GM12878 (cell line): Measurements from ENCODE around the gene C6orf52. TPM values are rescaled to one million over a fixed set of nuclear protein-coding genes. Genes with fewer than 3 reads are reported as not detected.
A peak's percentile ranks its signal among the peaks of the same experiment; 100 is the strongest.
"Not testable (repeated sequence)": the region's sequence is repeated elsewhere in the genome, so short reads cannot be mapped to it uniquely, and the experiment has no call there.

Experiments
- ATAC-seq: fragments of 200-7000 bp; cut with Tn5 transposase; 3 replicates; pipeline ENCODE4 v1.9.1; 2020; ENCODE audit warnings: mild to moderate bottlenecking, moderate library complexity
- BruUV-seq: library from RNA; stranded (reverse); fragments of 400-500 nt; replicated peaks from 2 replicates; lab custom pipeline; 2021; lab: Mats Ljungman, UMichigan
- CTCF ChIA-PET: fragments of 300-600 bp; sonication (Branson Sonifier 250); formaldehyde crosslinking; extraction: SDS; loops from one replicate; lab custom pipeline; 2021; ENCODE audit warnings: inconsistent platforms; lab: Yijun Ruan, JAX
- POLR2A ChIA-PET: fragments of 350-600 bp; formaldehyde crosslinking; extraction: SDS; loops from one replicate; lab custom pipeline; 2021; ENCODE audit warnings: inconsistent platforms; lab: Charles Lee
- RAD21 ChIA-PET: fragments of 300-600 bp; sonication (Branson Sonifier 250); formaldehyde crosslinking; loops from one replicate; lab custom pipeline; 2023; ENCODE audit warnings: antibody characterized with exemption; ENCODE audit not compliant: unreplicated experiment; lab: Charles Lee
- SMC1A ChIA-PET: fragments of 300-600 bp; sonication (Branson Sonifier 250); formaldehyde crosslinking; loops from one replicate; lab custom pipeline; 2023; ENCODE audit not compliant: unreplicated experiment, uncharacterized antibody; lab: Charles Lee
- DNase-seq: peaks from one replicate; pipeline ENCODE4 v3.0.0-alpha.2; 2011; ENCODE audit warnings: low read depth, low spot score
- FAIRE-seq: peaks from 3 replicates; lab custom pipeline; 2011; peaks lifted over from hg19 to GRCh38; lab: Jason Lieb, UNC
- H2AFZ ChIP-seq: 2 replicates; pipeline ENCODE4 v1.6.0; 2011; ENCODE audit warnings: low read depth, low read length, control low read depth; ENCODE audit not compliant: control insufficient read depth
- H3K27ac ChIP-seq: 2 replicates; pipeline ENCODE4 v1.5.1; 2011; ENCODE audit warnings: control low read depth; ENCODE audit not compliant: control insufficient read depth, insufficient read depth
- H3K27me3 ChIP-seq, 2 experiments: replicated peaks in 1 of 2; 2 replicates each; pipeline versions ENCODE4 v1.6.0 to v1.6.1; 2011; ENCODE audit warnings: low read length in 1 of 2; ENCODE audit not compliant: control insufficient read depth in 2 of 2, insufficient read depth in 2 of 2
- H3K36me3 ChIP-seq, 2 experiments: 2 replicates each; pipeline ENCODE4 v1.5.1; 2011; ENCODE audit warnings: low read length in 1 of 2; ENCODE audit not compliant: control insufficient read depth in 2 of 2, insufficient read depth in 2 of 2
- H3K4me1 ChIP-seq: 2 replicates; pipeline ENCODE4 v1.6.1; 2011; ENCODE audit warnings: mild to moderate bottlenecking, low read length, moderate library complexity, mixed read lengths; ENCODE audit not compliant: control insufficient read depth, insufficient read depth
- H3K4me2 ChIP-seq: 2 replicates; pipeline ENCODE4 v1.6.0; 2011; ENCODE audit warnings: control low read depth; ENCODE audit not compliant: control insufficient read depth, insufficient read depth
- H3K4me3 ChIP-seq: fragments of 200-600 bp; sonication (generic); 2 replicates; pipeline ENCODE4 v1.5.1; 2016
- H3K79me2 ChIP-seq: 2 replicates; pipeline ENCODE4 v1.6.0; 2011; ENCODE audit warnings: low read length; ENCODE audit not compliant: control insufficient read depth, insufficient read depth
- H3K9ac ChIP-seq: 2 replicates; pipeline ENCODE4 v1.8.0; 2011; ENCODE audit warnings: low read length, control low read depth, mixed read lengths; ENCODE audit not compliant: control insufficient read depth, insufficient read depth
- H3K9me3 ChIP-seq: replicated peaks from 3 replicates; pipeline ENCODE4 v1.5.1; 2011; ENCODE audit warnings: mild to moderate bottlenecking, low read length; ENCODE audit not compliant: control insufficient read depth, insufficient read depth
- H4K20me1 ChIP-seq: 2 replicates; pipeline ENCODE4 v1.6.0; 2011; ENCODE audit not compliant: control insufficient read depth, insufficient read depth
- NFYB ChIP-seq: IDR thresholded peaks from 2 replicates; pipeline ENCODE4 v1.6.1; 2011; ENCODE audit warnings: low read depth, mild to moderate bottlenecking, low read length, improper control_type of control experiment, moderate library complexity; ENCODE audit not compliant: insufficient read depth
- PAX5 ChIP-seq: IDR thresholded peaks from 2 replicates; pipeline ENCODE4 v1.6.1; 2011; ENCODE audit warnings: low read depth, low read length, borderline replicate concordance
- RELA ChIP-seq: fragments of 450-650 bp; IDR thresholded peaks from 2 replicates; pipeline ENCODE4 v1.8.0; 2014; ENCODE audit warnings: borderline replicate concordance; ENCODE audit not compliant: partially characterized antibody
- STAT3 ChIP-seq: IDR thresholded peaks from 2 replicates; pipeline ENCODE4 v1.6.1; 2011; ENCODE audit warnings: low read depth, low read length, improper control_type of control experiment
- TBL1XR1 ChIP-seq: IDR thresholded peaks from 2 replicates; pipeline ENCODE4 v1.6.1; 2012; ENCODE audit warnings: low read depth, low read length, improper control_type of control experiment
- WGBS: methylation state at CpG from one replicate; pipeline ENCODE4 v1.1.6; 2016; ENCODE audit warnings: low lambda C conversion rate; ENCODE audit not compliant: insufficient replicate concordance, insufficient coverage; ENCODE audit errors: missing lambda C conversion rate; 5-methylcytosine and 5-hydroxymethylcytosine counted together
- in situ Hi-C: fragments of 300-500 bp; cut with MboI; formaldehyde crosslinking; loops from 9 replicates; pipeline ENCODE4 v1.14.3; 2018; ENCODE audit warnings: mixed read lengths
- intact Hi-C: fragments of 100-400 bp; cut with micrococcal nuclease; formaldehyde crosslinking; loops from one replicate; pipeline ENCODE4 v1.14.2; 2022; ENCODE audit not compliant: unreplicated experiment
- polyA plus RNA-seq, 11 experiments: library from polyadenylated mRNA; depleted of rRNA in 4 of 11; unstranded in 6 of 11; stranded (reverse) in 5 of 11; fragments of >200 nt; fragmentation: Nextera tagmentation in 4 of 11; fragmentation: Illumina TruSeq in 1 of 11; extraction: Ambion mirVana in 4 of 11; extraction: Trizol in 1 of 11; gene quantifications; 1 replicate in 1 of 11; 2 replicates in 10 of 11; pipeline versions ENCODE4 v1.2.1 to v1.2.3, GENCODE V29; 2011 to 2016; ENCODE audit warnings: inconsistent platforms in 2 of 11, missing spikeins in 2 of 11, low read depth in 1 of 11
- total RNA-seq, 4 experiments: library from RNA; depleted of rRNA in 3 of 4; stranded (reverse); fragments of >200 nt in 3 of 4; fragmentation: Illumina TruSeq in 1 of 4; extraction: Trizol in 1 of 4; gene quantifications; 2 replicates each; pipeline versions ENCODE4 v1.2.1 to v1.2.3, GENCODE V29; 2013 to 2021
- TF ChIP-seq, protein P1 (sequence below): fragments of 450-650 bp; IDR thresholded peaks from 2 replicates; pipeline ENCODE4 v1.6.1; 2017; ENCODE audit warnings: mild to moderate bottlenecking
- TF ChIP-seq, protein P2 (sequence below): IDR thresholded peaks from 2 replicates; pipeline ENCODE4 v1.6.1; 2012; ENCODE audit warnings: low read depth, low read length, improper control_type of control experiment
- TF ChIP-seq, protein P3 (sequence below): fragments of 450-650 bp; conservative IDR thresholded peaks from 2 replicates; pipeline ENCODE4 v1.6.1; 2017; ENCODE audit warnings: mild to moderate bottlenecking, moderate library complexity

C6orf52 gene
- total and polyA plus RNA-seq, 10 of the 15 experiments (the other 5 are each of a cell fraction or from before 2014, with no cell fraction given): 2.7 to 15.1 (median 4.9) TPM

DNA sequence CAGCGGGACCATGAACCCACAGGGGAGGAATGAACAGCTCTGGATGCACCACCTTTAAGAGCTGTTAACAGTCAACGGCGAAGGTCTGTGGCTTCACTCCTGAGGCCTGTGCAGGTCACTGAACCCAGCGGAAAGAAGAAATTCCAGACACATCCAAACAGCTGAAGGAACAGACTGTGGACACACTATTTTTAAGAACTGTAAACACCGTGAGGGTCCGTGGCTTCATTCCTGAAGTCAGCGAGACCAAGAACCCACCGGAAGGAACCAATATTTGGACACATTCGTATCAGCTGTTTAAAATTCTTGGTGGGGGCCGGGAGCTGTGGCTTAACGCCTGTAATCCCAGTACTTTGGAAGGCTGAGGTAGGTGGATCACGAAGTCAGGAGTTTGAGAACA is 47.8 kb upstream of the C6orf52 start (continued):
- TF ChIP-seq, protein P1, sequence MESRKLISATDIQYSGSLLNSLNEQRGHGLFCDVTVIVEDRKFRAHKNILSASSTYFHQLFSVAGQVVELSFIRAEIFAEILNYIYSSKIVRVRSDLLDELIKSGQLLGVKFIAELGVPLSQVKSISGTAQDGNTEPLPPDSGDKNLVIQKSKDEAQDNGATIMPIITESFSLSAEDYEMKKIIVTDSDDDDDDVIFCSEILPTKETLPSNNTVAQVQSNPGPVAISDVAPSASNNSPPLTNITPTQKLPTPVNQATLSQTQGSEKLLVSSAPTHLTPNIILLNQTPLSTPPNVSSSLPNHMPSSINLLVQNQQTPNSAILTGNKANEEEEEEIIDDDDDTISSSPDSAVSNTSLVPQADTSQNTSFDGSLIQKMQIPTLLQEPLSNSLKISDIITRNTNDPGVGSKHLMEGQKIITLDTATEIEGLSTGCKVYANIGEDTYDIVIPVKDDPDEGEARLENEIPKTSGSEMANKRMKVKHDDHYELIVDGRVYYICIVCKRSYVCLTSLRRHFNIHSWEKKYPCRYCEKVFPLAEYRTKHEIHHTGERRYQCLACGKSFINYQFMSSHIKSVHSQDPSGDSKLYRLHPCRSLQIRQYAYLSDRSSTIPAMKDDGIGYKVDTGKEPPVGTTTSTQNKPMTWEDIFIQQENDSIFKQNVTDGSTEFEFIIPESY: no peak
- TF ChIP-seq, protein P2, sequence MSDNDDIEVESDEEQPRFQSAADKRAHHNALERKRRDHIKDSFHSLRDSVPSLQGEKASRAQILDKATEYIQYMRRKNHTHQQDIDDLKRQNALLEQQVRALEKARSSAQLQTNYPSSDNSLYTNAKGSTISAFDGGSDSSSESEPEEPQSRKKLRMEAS: no peak
- TF ChIP-seq RELA (no peak), PAX5 (no peak), STAT3 (no peak), TBL1XR1 (no peak)
- TF ChIP-seq, protein P3, sequence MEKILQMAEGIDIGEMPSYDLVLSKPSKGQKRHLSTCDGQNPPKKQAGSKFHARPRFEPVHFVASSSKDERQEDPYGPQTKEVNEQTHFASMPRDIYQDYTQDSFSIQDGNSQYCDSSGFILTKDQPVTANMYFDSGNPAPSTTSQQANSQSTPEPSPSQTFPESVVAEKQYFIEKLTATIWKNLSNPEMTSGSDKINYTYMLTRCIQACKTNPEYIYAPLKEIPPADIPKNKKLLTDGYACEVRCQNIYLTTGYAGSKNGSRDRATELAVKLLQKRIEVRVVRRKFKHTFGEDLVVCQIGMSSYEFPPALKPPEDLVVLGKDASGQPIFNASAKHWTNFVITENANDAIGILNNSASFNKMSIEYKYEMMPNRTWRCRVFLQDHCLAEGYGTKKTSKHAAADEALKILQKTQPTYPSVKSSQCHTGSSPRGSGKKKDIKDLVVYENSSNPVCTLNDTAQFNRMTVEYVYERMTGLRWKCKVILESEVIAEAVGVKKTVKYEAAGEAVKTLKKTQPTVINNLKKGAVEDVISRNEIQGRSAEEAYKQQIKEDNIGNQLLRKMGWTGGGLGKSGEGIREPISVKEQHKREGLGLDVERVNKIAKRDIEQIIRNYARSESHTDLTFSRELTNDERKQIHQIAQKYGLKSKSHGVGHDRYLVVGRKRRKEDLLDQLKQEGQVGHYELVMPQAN: no peak

DNA sequence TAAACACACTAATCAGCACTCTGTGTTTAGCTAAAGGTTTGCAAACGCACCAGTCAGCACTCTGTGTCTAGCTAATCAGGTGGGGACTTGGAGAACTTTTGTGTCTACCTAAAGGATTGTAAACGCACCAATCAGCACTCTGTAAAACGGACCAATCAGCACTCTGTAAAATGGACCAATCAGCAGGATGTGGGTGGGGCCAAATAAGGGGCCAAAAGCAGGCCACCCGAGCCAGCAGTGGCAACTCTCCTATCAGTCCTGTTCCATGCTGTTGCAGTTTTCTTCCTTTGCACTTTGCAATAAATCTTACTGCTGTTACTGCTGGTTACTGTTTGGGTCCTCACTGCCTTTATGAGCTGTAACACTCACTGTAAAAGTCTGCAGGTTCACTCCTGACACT is 47.2 kb upstream of the C6orf52 start:
- H3K9ac ChIP-seq, H4K20me1 ChIP-seq, H2AFZ ChIP-seq, RAD21 ChIA-PET, H3K4me2 ChIP-seq, DNase-seq, BruUV-seq, POLR2A ChIA-PET, in situ Hi-C loops, H3K36me3 ChIP-seq, ATAC-seq, SMC1A ChIA-PET, intact Hi-C loops, H3K27ac ChIP-seq, FAIRE-seq, H3K9me3 ChIP-seq, H3K4me3 ChIP-seq: not testable (repeated sequence)
- CTCF ChIA-PET: interaction anchor here (0.7 to 1.2 kb wide), 2 partner anchors 186 to 263 kb away, joined by 3 read pairs; no protein-coding TSS in a partner anchor
- TF ChIP-seq NFYB: peak; percentile 82
- TF ChIP-seq, all 136 proteins: peak for 1; not testable (repeated sequence) for 135
- WGBS: 90% methylated on average over 4 of the region's 4 CpGs
- not testable (repeated sequence) for H3K79me2 ChIP-seq, H3K27me3 ChIP-seq, H3K4me1 ChIP-seq
